ENCODE results near the gene BRIP1. TPM values are rescaled to one million over a fixed set of nuclear protein-coding genes. Genes with fewer than 3 reads are reported as not detected.
"Not testable (repeated sequence)": the region's sequence is repeated elsewhere in the genome, so short reads cannot be mapped to it uniquely, and the experiment has no call there.

Gene BRIP1
- total RNA-seq, 1 experiment from 2014 or later: 5.5 TPM

- no peak overlapping the region for H3K4me3 ChIP-seq
- DNase-seq: no peak
- H3K36me3 ChIP-seq: peaks cover 36% of the 10 kb centered on the region
- H3K9me3 ChIP-seq: no peaks in the 10 kb centered on the region
- no peaks in the 10 kb centered on the region for H3K27me3 ChIP-seq
These were observed 66.0 kb downstream of the BRIP1 start for GRCh38 chr17:61797283-61797682.

GRCh38 chr17:61795546-61795945 is 67.8 kb downstream of the BRIP1 start:
- Histone ChIP-seq H3K27me3 (no peaks in the 10 kb centered on the region), H3K9me3 (no peaks in the 10 kb centered on the region), H3K4me3 (no peak overlapping the region), H3K36me3 (peaks cover 37% of the 10 kb centered on the region)
- no peak for DNase-seq

- H3K36me3 ChIP-seq: peaks cover 37% of the 10 kb centered on the region
- no peak for DNase-seq
- no peaks in the 10 kb centered on the region for H3K27me3 ChIP-seq
- H3K9me3 ChIP-seq: no peaks in the 10 kb centered on the region
- H3K4me3 ChIP-seq: no peak overlapping the region
These were observed 68.5 kb downstream of the BRIP1 start for GRCh38 chr17:61794792-61795191.

GRCh38 chr17:61794242-61794641 is 69.1 kb downstream of the BRIP1 start:
- Histone ChIP-seq H3K36me3 (peaks cover 37% of the 10 kb centered on the region), H3K4me3 (no peak overlapping the region)

GRCh38 chr17:61793565-61793964 is 69.8 kb downstream of the BRIP1 start:
- Histone ChIP-seq H3K27me3 (no peaks in the 10 kb centered on the region), H3K36me3 (peaks cover 33% of the 10 kb centered on the region), H3K9me3 (no peaks in the 10 kb centered on the region), H3K4me3 (no peak overlapping the region)
- no peak for DNase-seq

More at GRCh38 chr17:61794242-61794641, 69.1 kb downstream of the BRIP1 start:
- no peak for DNase-seq
- Histone ChIP-seq H3K9me3 (no peaks in the 10 kb centered on the region), H3K27me3 (no peaks in the 10 kb centered on the region)

GRCh38 chr17:61789872-61790271 is 73.5 kb downstream of the BRIP1 start:
- H3K36me3 ChIP-seq: peaks cover 6% of the 10 kb centered on the region
- H3K4me3 ChIP-seq: no peak overlapping the region
- no peaks in the 10 kb centered on the region for H3K9me3 ChIP-seq
- no peak for DNase-seq
- no peaks in the 10 kb centered on the region for H3K27me3 ChIP-seq

GRCh38 chr17:61786088-61786487 is 77.2 kb downstream of the BRIP1 start:
- H3K27me3 ChIP-seq: no peaks in the 10 kb centered on the region
- H3K36me3 ChIP-seq: no peaks in the 10 kb centered on the region
- DNase-seq: no peak
- H3K4me3 ChIP-seq: no peak overlapping the region
- H3K9me3 ChIP-seq: no peaks in the 10 kb centered on the region

- no peak for DNase-seq
- Histone ChIP-seq H3K27me3 (no peaks in the 10 kb centered on the region), H3K9me3 (no peaks in the 10 kb centered on the region), H3K4me3 (no peak overlapping the region), H3K36me3 (no peaks in the 10 kb centered on the region)
These were observed 78.8 kb downstream of the BRIP1 start for GRCh38 chr17:61784510-61784909.

- no peaks in the 10 kb centered on the region for H3K36me3 ChIP-seq
- no peak overlapping the region for H3K4me3 ChIP-seq
- H3K27me3 ChIP-seq: no peaks in the 10 kb centered on the region
- H3K9me3 ChIP-seq: no peaks in the 10 kb centered on the region
- no peak for DNase-seq
These were observed 79.6 kb downstream of the BRIP1 start for GRCh38 chr17:61783556-61784304.

GRCh38 chr17:61783120-61783519 is 80.2 kb downstream of the BRIP1 start:
- no peaks in the 10 kb centered on the region for H3K27me3 ChIP-seq
- H3K4me3 ChIP-seq: no peak overlapping the region
- DNase-seq: no peak
- H3K9me3 ChIP-seq: no peaks in the 10 kb centered on the region
- H3K36me3 ChIP-seq: no peaks in the 10 kb centered on the region

- H3K36me3 ChIP-seq: no peaks in the 10 kb centered on the region
- H3K4me3 ChIP-seq: no peak overlapping the region
- DNase-seq: no peak
- no peaks in the 10 kb centered on the region for H3K9me3 ChIP-seq
- no peaks in the 10 kb centered on the region for H3K27me3 ChIP-seq
These were observed 80.6 kb downstream of the BRIP1 start for GRCh38 chr17:61782683-61783082.

- peaks cover 33% of the 10 kb centered on the region for H3K36me3 ChIP-seq
- no peak for DNase-seq
- no peaks in the 10 kb centered on the region for H3K27me3 ChIP-seq
These were observed 88.0 kb downstream of the BRIP1 start for GRCh38 chr17:61775364-61775763.

GRCh38 chr17:61774724-61775123 is 88.6 kb downstream of the BRIP1 start:
- peaks cover 22% of the 10 kb centered on the region for H3K9me3 ChIP-seq
- DNase-seq: no peak
- no peak overlapping the region for H3K4me3 ChIP-seq
- peaks cover 33% of the 10 kb centered on the region for H3K36me3 ChIP-seq
- H3K27me3 ChIP-seq: no peaks in the 10 kb centered on the region

More at GRCh38 chr17:61775364-61775763, 88.0 kb downstream of the BRIP1 start:
- Histone ChIP-seq H3K9me3 (peaks cover 16% of the 10 kb centered on the region), H3K4me3 (no peak overlapping the region)

GRCh38 chr17:61774087-61774486 is 89.2 kb downstream of the BRIP1 start:
- not testable (repeated sequence) for H3K27me3 ChIP-seq, DNase-seq, H3K4me3 ChIP-seq
- Histone ChIP-seq H3K9me3 (peaks cover 22% of the 10 kb centered on the region), H3K36me3 (peaks cover 38% of the 10 kb centered on the region)

GRCh38 chr17:61770752-61771533 is 92.4 kb downstream of the BRIP1 start:
- DNase-seq: no peak
- no peak overlapping the region for H3K4me3 ChIP-seq
- H3K36me3 ChIP-seq: peaks cover 41% of the 10 kb centered on the region
- peaks cover 22% of the 10 kb centered on the region for H3K9me3 ChIP-seq
- H3K27me3 ChIP-seq: no peaks in the 10 kb centered on the region

GRCh38 chr17:61770043-61770442 is 93.3 kb downstream of the BRIP1 start:
- Histone ChIP-seq H3K9me3 (peaks cover 22% of the 10 kb centered on the region), H3K36me3 (peaks cover 38% of the 10 kb centered on the region), H3K4me3 (no peak overlapping the region), H3K27me3 (no peaks in the 10 kb centered on the region)
- no peak for DNase-seq

- DNase-seq: no peak
- H3K36me3 ChIP-seq: peaks cover 26% of the 10 kb centered on the region
- no peaks in the 10 kb centered on the region for H3K27me3 ChIP-seq
- peaks cover 22% of the 10 kb centered on the region for H3K9me3 ChIP-seq
- no peak overlapping the region for H3K4me3 ChIP-seq
These were observed 94.9 kb downstream of the BRIP1 start for GRCh38 chr17:61768405-61768804.

- no peak for DNase-seq
These were observed 96.8 kb downstream of the BRIP1 start for GRCh38 chr17:61766520-61766919.

More at GRCh38 chr17:61766520-61766919, 96.8 kb downstream of the BRIP1 start:
- H3K4me3 ChIP-seq: no peak overlapping the region
- H3K9me3 ChIP-seq: peaks cover 20% of the 10 kb centered on the region
- H3K27me3 ChIP-seq: no peaks in the 10 kb centered on the region
- peaks cover 32% of the 10 kb centered on the region for H3K36me3 ChIP-seq
